Upper lobe of left lung (tissue), 4 donors: Measurements from ENCODE around the gene LRRC7.

Experiments
- CTCF ChIP-seq, 6 experiments: fragments of 450-650 bp in 4 of 6; fragments of 200-600 bp in 2 of 6; sonication (generic) in 2 of 6; IDR thresholded peaks; one replicate each; pipeline ENCODE4 v1.5.1; 2016 to 2019; ENCODE audit warnings: antibody characterized with exemption in 6 of 6
- EP300 ChIP-seq, 4 donors: sonication (generic); formaldehyde crosslinking; IDR thresholded peaks; one replicate each; pipeline ENCODE4 v1.5.1; 2017; ENCODE audit warnings: antibody characterized with exemption in 4 of 4, control low read depth in 2 of 4
- POLR2A ChIP-seq, 4 donors: fragments of 450-650 bp; IDR thresholded peaks; one replicate each; pipeline ENCODE4 v1.5.1; 2016 to 2017; ENCODE audit warnings: antibody characterized with exemption in 4 of 4, mild to moderate bottlenecking in 2 of 4
- POLR2AphosphoS5 ChIP-seq, 2 donors: sonication (generic); formaldehyde crosslinking; IDR thresholded peaks; one replicate each; pipeline ENCODE4 v1.5.1; 2017; ENCODE audit warnings: antibody characterized with exemption in 2 of 2

- no peak for TF ChIP-seq CTCF (IDR thresholded peaks at IDR 0.05)
- no peak for TF ChIP-seq EP300 (IDR thresholded peaks at IDR 0.05)
- no peak for TF ChIP-seq POLR2A (IDR thresholded peaks at IDR 0.05)
- TF ChIP-seq POLR2AphosphoS5 (IDR thresholded peaks at IDR 0.05): no peak
These were observed 143.6 kb downstream of the LRRC7 start for GRCh38 chr1:69711190-69711930.
